HG03066 (cell line): Measurements from ENCODE around the gene PIK3R6.
A peak's percentile ranks its signal among the peaks of the same experiment; 100 is the strongest.
"Not testable (repeated sequence)": the region's sequence is repeated elsewhere in the genome, so short reads cannot be mapped to it uniquely, and the experiment has no call there.

Experiments used
- ATAC-seq: cut with Tn5 transposase; IDR thresholded peaks from one replicate; pipeline ENCODE4 v1.9.1; 2021; ENCODE audit warnings: low read depth; ENCODE audit not compliant: unreplicated experiment

Gene PIK3R6

GRCh38 chr17:8856869-8857575 lies 10.5 kb downstream of the PIK3R6 start:
- no peak for ATAC-seq

GRCh38 chr17:8856205-8856603 lies 11.3 kb downstream of the PIK3R6 start:
- not testable (repeated sequence) for ATAC-seq

- peak; percentile 35 for ATAC-seq
Measured at GRCh38 chr17:8855477-8856204, 11.8 kb downstream of the PIK3R6 start.

DNA sequence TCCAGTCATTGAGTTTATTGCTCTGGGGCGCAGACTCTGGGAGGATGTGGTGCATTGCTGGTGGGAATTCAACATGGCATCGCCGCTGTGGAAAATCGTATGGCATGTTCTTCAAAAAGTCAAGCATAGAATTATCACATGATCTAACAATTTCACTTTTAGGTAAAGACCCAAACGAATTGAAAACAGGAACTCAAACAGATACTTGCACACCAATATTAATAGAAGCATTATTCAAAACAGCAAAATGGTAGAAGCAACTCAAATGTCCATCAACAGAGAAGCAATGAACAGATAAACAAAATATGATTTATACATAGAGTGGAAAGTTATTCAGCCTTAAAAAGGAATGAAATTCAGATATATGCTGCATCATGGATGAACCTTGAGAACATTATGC lies 15.9 kb downstream of the PIK3R6 start:
- no peak for ATAC-seq

- no peak for ATAC-seq
Measured at GRCh38 chr17:8849311-8850041, 18.0 kb downstream of the PIK3R6 start.

- ATAC-seq: no peak
Measured at GRCh38 chr17:8847891-8848290, 19.6 kb downstream of the PIK3R6 start.

- ATAC-seq: no peak
Measured at GRCh38 chr17:8846768-8847211, 20.7 kb downstream of the PIK3R6 start.

GRCh38 chr17:8844229-8845218 lies 22.9 kb downstream of the PIK3R6 start:
- ATAC-seq: no peak

DNA sequence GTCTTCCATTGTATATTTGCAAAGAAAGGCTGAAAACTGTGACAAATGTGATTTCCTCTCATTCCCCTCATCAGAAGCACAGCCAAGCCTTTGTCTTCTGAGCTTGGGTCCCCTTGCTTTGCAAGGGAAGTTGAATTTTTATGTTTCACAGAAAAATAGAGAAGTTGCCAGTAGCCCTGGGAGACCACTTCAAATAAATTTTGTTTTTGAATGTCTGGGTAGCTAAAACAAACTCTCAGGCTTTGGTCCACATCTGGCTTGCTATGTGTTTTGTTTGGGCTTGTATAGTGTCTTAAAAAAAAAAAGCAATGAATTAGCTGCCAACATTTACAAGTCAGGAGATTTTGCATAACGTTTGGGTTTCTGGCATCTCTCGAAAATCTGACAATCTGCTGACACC lies 24.1 kb downstream of the PIK3R6 start:
- ATAC-seq: no peak

DNA sequence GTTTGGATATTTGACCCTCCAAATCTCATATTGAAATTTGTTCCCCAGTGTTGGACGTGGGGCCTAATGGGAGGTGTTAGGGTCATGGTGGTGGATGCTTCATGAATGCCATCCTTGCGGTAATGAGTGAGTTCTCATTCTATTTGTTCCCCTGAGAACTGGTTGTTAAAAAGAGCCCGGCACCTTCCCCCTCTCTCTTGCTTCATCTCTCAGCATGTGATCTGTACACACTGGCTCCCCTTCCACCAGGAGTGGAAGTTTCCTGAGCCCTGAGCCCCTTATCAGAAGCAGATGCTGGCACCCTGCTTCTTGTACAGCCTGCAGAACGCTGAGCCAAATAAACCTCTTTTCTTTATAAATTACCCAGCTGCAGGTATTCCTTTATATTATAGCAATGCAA lies 25.6 kb downstream of the PIK3R6 start:
- ATAC-seq: no peak

GRCh38 chr17:8839410-8839935 lies 28.0 kb downstream of the PIK3R6 start:
- no peak for ATAC-seq

GRCh38 chr17:8838551-8839095 lies 28.9 kb downstream of the PIK3R6 start:
- ATAC-seq: no peak

GRCh38 chr17:8837563-8838075 lies 29.9 kb downstream of the PIK3R6 start:
- no peak for ATAC-seq

DNA sequence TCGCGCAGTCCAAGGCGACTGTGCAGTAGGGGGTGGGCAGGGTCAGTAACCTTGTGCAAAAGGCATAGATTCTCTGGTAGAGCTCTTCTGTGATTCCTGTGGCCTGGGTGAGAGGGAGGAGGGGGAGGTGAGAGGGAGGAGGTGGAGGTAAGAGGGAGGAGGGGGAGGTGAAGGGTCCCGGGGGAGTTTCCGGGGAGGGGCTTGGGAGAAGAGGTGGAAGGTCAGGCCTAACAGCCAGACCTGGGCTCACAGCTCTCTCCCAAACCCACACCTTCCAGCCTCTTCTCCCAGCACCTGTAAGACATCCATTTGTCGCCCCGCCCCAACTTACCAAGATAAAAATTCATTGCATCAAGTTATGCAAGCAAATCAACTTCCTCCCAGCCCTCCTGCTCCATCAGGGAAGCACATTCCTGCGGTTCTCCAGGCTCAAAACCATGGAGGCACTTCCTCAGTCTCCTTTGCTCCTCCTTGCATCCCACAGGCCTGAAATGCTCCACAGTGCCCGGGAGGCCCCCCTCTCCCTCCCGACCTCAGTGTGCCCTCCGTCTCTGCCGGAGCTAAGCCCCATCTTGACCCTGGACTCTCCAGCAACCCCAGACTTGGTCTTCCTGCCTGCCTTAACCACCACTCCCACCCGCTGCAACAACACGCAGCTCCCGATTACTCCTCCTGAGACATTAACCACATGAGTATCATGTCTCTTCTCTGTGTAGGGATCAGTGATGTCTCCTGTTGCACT lies 30.5 kb downstream of the PIK3R6 start:
- ATAC-seq: no peak

GRCh38 chr17:8835631-8836364 lies 31.7 kb downstream of the PIK3R6 start:
- ATAC-seq: no peak

GRCh38 chr17:8835106-8835505 lies 32.4 kb downstream of the PIK3R6 start:
- no peak for ATAC-seq

DNA sequence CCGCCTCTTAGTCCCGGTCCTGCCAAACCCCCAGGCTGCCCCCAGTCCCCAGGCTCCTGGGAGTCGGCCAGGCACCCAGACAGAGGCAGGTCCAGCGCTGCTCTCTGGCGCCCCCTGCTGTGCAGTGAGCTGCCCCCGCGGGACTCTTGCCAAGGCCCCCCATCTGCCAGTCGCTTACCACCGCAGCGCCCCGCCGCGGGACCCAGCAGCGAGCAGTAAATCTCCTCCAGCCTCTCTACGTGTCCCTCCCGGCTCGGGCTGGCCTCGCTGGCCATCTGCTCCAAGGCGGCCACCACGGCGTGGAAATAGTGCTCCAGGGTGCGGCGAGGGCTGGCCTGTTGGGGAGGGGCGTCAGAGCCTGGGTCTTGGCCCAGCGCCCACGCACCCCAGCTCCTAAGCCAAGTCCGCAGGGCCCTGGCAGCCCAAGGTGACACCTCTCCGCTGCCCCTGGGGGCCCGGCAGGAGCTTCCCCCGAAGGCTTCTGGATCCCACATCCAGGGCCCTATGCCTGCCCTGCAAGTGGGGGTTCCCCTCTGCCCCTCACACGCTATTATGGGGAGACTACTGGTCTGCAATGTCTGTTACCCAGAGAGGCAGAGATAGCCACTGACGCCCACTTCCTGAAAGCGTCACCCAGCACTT lies 34.6 kb downstream of the PIK3R6 start:
- ATAC-seq: no peak
